WTC11 (cell line): ENCODE measurements around the gene MAST1.

Experiments
- NR2C2 ChIP-seq: sonication (generic); formaldehyde crosslinking; IDR thresholded peaks from 2 replicates; pipeline ENCODE4 v1.8.0; 2022; ENCODE audit warnings: mild to moderate bottlenecking, missing genetic modification reagents
- RORB ChIP-seq: fragments of 250-450 bp; sonication (Bioruptor Pico); IDR thresholded peaks from 2 replicates; pipeline ENCODE4 v1.9.0; 2021; ENCODE audit warnings: mild to moderate bottlenecking
- SP1 ChIP-seq: sonication (generic); formaldehyde crosslinking; conservative IDR thresholded peaks from 2 replicates; pipeline ENCODE4 v1.8.1; 2022; ENCODE audit warnings: missing genetic modification reagents
- TEAD4 ChIP-seq: sonication (generic); formaldehyde crosslinking; IDR thresholded peaks from 2 replicates; pipeline ENCODE4 v1.8.0; 2022; ENCODE audit warnings: mild to moderate bottlenecking, missing genetic modification reagents
- ZNF219 ChIP-seq: sonication (generic); formaldehyde crosslinking; IDR thresholded peaks from 2 replicates; pipeline ENCODE4 v1.8.0; 2023; ENCODE audit warnings: missing genetic modification reagents, mild to moderate bottlenecking, borderline replicate concordance
- ZNF317 ChIP-seq: sonication (generic); formaldehyde crosslinking; IDR thresholded peaks from 2 replicates; pipeline ENCODE4 v1.8.1; 2023; ENCODE audit warnings: low read depth, mild to moderate bottlenecking, moderate library complexity, missing genetic modification reagents, borderline replicate concordance
- ZNF416 ChIP-seq: fragments of 250-450 bp; sonication (Bioruptor Pico); IDR thresholded peaks from 2 replicates; pipeline ENCODE4 v1.9.0; 2021; ENCODE audit warnings: mild to moderate bottlenecking, inconsistent platforms
- TF ChIP-seq, protein P1 (sequence below): sonication (generic); formaldehyde crosslinking; IDR thresholded peaks from 2 replicates; pipeline ENCODE4 v1.8.1; 2023; ENCODE audit warnings: mild to moderate bottlenecking, moderate library complexity, missing genetic modification reagents
- TF ChIP-seq, protein P2 (sequence below): fragments of 200-600 bp; IDR thresholded peaks from 2 replicates; pipeline ENCODE4 v1.8.0; 2022; ENCODE audit warnings: antibody characterized with exemption
- TF ChIP-seq, protein P3 (sequence below): sonication (generic); formaldehyde crosslinking; IDR thresholded peaks from 2 replicates; pipeline ENCODE4 v1.8.0; 2022; ENCODE audit warnings: missing genetic modification reagents
- TF ChIP-seq, protein P4 (sequence below): sonication (generic); formaldehyde crosslinking; IDR thresholded peaks from 2 replicates; pipeline ENCODE4 v1.8.1; 2022; ENCODE audit warnings: low read depth, mild to moderate bottlenecking, moderate library complexity, missing genetic modification reagents, borderline replicate concordance
- TF ChIP-seq, protein P5 (sequence below): sonication (generic); formaldehyde crosslinking; IDR thresholded peaks from 2 replicates; pipeline ENCODE4 v1.8.0; 2023; ENCODE audit warnings: mild to moderate bottlenecking, missing genetic modification reagents
- TF ChIP-seq, protein P6 (sequence below): fragments of 250-450 bp; sonication (Bioruptor Pico); IDR thresholded peaks from 2 replicates; pipeline ENCODE4 v1.8.0; 2021; ENCODE audit warnings: mild to moderate bottlenecking
- TF ChIP-seq, protein P7 (sequence below): sonication (generic); formaldehyde crosslinking; IDR thresholded peaks from 2 replicates; pipeline ENCODE4 v1.8.1; 2022; ENCODE audit warnings: mild to moderate bottlenecking, moderate library complexity, missing genetic modification reagents

DNA sequence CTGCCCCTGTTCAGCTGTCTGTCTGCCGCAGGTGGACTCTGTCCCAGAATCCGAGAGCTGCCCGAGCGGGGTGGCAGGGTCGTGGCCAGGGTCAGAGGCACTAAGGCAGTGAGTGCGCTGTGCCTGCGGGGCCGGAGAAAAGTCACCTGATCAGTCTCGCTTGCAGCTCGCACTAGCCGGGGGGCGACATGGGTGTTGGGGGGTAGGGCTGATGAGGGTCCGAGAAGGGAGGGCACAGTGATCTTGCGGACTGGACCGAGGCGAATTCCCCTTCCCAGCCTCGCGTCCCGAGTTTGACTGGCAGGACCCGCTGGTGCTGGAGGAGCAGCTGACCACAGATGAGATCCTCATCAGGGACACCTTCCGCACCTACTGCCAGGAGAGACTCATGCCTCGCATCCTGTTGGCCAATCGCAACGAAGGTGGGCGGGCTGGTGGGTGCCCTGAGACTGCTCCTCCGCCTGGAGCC, 53.3 kb downstream of the MAST1 start:
- no peak for TF ChIP-seq SP1 (CRISPR knock-in tag)
- TF ChIP-seq, protein P1, sequence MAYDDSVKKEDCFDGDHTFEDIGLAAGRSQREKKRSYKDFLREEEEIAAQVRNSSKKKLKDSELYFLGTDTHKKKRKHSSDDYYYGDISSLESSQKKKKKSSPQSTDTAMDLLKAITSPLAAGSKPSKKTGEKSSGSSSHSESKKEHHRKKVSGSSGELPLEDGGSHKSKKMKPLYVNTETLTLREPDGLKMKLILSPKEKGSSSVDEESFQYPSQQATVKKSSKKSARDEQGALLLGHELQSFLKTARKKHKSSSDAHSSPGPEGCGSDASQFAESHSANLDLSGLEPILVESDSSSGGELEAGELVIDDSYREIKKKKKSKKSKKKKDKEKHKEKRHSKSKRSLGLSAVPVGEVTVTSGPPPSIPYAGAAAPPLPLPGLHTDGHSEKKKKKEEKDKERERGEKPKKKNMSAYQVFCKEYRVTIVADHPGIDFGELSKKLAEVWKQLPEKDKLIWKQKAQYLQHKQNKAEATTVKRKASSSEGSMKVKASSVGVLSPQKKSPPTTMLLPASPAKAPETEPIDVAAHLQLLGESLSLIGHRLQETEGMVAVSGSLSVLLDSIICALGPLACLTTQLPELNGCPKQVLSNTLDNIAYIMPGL (CRISPR knock-in tag), result no peak
- TF ChIP-seq, protein P2, sequence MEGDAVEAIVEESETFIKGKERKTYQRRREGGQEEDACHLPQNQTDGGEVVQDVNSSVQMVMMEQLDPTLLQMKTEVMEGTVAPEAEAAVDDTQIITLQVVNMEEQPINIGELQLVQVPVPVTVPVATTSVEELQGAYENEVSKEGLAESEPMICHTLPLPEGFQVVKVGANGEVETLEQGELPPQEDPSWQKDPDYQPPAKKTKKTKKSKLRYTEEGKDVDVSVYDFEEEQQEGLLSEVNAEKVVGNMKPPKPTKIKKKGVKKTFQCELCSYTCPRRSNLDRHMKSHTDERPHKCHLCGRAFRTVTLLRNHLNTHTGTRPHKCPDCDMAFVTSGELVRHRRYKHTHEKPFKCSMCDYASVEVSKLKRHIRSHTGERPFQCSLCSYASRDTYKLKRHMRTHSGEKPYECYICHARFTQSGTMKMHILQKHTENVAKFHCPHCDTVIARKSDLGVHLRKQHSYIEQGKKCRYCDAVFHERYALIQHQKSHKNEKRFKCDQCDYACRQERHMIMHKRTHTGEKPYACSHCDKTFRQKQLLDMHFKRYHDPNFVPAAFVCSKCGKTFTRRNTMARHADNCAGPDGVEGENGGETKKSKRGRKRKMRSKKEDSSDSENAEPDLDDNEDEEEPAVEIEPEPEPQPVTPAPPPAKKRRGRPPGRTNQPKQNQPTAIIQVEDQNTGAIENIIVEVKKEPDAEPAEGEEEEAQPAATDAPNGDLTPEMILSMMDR, result no peak
- TF ChIP-seq ZNF317 (CRISPR knock-in tag), result no peak
- no peak for TF ChIP-seq ZNF219 (CRISPR knock-in tag)
- no peak for TF ChIP-seq RORB
- TF ChIP-seq, protein P3, sequence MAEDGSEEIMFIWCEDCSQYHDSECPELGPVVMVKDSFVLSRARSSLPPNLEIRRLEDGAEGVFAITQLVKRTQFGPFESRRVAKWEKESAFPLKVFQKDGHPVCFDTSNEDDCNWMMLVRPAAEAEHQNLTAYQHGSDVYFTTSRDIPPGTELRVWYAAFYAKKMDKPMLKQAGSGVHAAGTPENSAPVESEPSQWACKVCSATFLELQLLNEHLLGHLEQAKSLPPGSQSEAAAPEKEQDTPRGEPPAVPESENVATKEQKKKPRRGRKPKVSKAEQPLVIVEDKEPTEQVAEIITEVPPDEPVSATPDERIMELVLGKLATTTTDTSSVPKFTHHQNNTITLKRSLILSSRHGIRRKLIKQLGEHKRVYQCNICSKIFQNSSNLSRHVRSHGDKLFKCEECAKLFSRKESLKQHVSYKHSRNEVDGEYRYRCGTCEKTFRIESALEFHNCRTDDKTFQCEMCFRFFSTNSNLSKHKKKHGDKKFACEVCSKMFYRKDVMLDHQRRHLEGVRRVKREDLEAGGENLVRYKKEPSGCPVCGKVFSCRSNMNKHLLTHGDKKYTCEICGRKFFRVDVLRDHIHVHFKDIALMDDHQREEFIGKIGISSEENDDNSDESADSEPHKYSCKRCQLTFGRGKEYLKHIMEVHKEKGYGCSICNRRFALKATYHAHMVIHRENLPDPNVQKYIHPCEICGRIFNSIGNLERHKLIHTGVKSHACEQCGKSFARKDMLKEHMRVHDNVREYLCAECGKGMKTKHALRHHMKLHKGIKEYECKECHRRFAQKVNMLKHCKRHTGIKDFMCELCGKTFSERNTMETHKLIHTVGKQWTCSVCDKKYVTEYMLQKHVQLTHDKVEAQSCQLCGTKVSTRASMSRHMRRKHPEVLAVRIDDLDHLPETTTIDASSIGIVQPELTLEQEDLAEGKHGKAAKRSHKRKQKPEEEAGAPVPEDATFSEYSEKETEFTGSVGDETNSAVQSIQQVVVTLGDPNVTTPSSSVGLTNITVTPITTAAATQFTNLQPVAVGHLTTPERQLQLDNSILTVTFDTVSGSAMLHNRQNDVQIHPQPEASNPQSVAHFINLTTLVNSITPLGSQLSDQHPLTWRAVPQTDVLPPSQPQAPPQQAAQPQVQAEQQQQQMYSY, result no peak
- TF ChIP-seq, protein P4, sequence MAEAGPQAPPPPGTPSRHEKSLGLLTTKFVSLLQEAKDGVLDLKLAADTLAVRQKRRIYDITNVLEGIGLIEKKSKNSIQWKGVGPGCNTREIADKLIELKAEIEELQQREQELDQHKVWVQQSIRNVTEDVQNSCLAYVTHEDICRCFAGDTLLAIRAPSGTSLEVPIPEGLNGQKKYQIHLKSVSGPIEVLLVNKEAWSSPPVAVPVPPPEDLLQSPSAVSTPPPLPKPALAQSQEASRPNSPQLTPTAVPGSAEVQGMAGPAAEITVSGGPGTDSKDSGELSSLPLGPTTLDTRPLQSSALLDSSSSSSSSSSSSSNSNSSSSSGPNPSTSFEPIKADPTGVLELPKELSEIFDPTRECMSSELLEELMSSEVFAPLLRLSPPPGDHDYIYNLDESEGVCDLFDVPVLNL, result no peak
- TF ChIP-seq TEAD4 (CRISPR knock-in tag), result no peak
- TF ChIP-seq NR2C2 (CRISPR knock-in tag), result no peak
- TF ChIP-seq, protein P5, sequence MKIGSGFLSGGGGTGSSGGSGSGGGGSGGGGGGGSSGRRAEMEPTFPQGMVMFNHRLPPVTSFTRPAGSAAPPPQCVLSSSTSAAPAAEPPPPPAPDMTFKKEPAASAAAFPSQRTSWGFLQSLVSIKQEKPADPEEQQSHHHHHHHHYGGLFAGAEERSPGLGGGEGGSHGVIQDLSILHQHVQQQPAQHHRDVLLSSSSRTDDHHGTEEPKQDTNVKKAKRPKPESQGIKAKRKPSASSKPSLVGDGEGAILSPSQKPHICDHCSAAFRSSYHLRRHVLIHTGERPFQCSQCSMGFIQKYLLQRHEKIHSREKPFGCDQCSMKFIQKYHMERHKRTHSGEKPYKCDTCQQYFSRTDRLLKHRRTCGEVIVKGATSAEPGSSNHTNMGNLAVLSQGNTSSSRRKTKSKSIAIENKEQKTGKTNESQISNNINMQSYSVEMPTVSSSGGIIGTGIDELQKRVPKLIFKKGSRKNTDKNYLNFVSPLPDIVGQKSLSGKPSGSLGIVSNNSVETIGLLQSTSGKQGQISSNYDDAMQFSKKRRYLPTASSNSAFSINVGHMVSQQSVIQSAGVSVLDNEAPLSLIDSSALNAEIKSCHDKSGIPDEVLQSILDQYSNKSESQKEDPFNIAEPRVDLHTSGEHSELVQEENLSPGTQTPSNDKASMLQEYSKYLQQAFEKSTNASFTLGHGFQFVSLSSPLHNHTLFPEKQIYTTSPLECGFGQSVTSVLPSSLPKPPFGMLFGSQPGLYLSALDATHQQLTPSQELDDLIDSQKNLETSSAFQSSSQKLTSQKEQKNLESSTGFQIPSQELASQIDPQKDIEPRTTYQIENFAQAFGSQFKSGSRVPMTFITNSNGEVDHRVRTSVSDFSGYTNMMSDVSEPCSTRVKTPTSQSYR (CRISPR knock-in tag), result no peak
- TF ChIP-seq, protein P6, sequence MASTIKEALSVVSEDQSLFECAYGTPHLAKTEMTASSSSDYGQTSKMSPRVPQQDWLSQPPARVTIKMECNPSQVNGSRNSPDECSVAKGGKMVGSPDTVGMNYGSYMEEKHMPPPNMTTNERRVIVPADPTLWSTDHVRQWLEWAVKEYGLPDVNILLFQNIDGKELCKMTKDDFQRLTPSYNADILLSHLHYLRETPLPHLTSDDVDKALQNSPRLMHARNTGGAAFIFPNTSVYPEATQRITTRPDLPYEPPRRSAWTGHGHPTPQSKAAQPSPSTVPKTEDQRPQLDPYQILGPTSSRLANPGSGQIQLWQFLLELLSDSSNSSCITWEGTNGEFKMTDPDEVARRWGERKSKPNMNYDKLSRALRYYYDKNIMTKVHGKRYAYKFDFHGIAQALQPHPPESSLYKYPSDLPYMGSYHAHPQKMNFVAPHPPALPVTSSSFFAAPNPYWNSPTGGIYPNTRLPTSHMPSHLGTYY (CRISPR knock-in tag), result no peak
- TF ChIP-seq, protein P7, sequence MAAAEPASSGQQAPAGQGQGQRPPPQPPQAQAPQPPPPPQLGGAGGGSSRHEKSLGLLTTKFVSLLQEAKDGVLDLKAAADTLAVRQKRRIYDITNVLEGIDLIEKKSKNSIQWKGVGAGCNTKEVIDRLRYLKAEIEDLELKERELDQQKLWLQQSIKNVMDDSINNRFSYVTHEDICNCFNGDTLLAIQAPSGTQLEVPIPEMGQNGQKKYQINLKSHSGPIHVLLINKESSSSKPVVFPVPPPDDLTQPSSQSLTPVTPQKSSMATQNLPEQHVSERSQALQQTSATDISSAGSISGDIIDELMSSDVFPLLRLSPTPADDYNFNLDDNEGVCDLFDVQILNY (CRISPR knock-in tag), result no peak
- no peak for TF ChIP-seq ZNF416 (CRISPR knock-in tag)
